Fibroblast of villous mesenchyme (primary cell): ENCODE data around the gene IRF7. TPM values are rescaled to one million over a fixed set of nuclear protein-coding genes. Genes with fewer than 3 reads are reported as not detected.
A peak's percentile ranks its signal among the peaks of the same experiment; 100 is the strongest.

Experiments used
- DNase-seq: peaks from one replicate; pipeline ENCODE4 v3.0.0-alpha.2; 2010; ENCODE audit warnings: low read depth
- H3K4me3 ChIP-seq: 2 replicates; pipeline ENCODE4 v1.5.1; 2011; ENCODE audit warnings: low read depth, mild to moderate bottlenecking, low read length
- CTCF ChIP-seq: IDR thresholded peaks from 2 replicates; pipeline ENCODE4 v1.5.1; 2012; ENCODE audit warnings: low read depth, mild to moderate bottlenecking, low read length; ENCODE audit not compliant: insufficient read depth
- total RNA-seq: library from RNA; depleted of rRNA; stranded (reverse); fragments of >200 nt; gene quantifications from 2 replicates; pipeline ENCODE4 v1.2.3, GENCODE V29; 2012

IRF7 gene
- total RNA-seq, 1 donor = 8.2 TPM

GRCh38 chr11:587978-588380 is 27.8 kb downstream of the IRF7 start:
- peak; percentile 91 for DNase-seq
- no peak for TF ChIP-seq CTCF
- H3K4me3 ChIP-seq = no peak overlapping the region

- no peak for TF ChIP-seq CTCF
- H3K4me3 ChIP-seq = no peak overlapping the region
- no peak for DNase-seq
Measured at GRCh38 chr11:587546-587945, 28.2 kb downstream of the IRF7 start.

- no peak for DNase-seq
- no peak overlapping the region for H3K4me3 ChIP-seq
- no peak for TF ChIP-seq CTCF
Measured at GRCh38 chr11:586376-587316, 29.1 kb downstream of the IRF7 start.

GRCh38 chr11:584287-584686 is 31.5 kb downstream of the IRF7 start:
- no peak for DNase-seq
- no peak for TF ChIP-seq CTCF

GRCh38 chr11:581752-582151 is 34.0 kb downstream of the IRF7 start:
- no peak for DNase-seq
- no peak for TF ChIP-seq CTCF
- H3K4me3 ChIP-seq = no peak overlapping the region

More at GRCh38 chr11:584287-584686, 31.5 kb downstream of the IRF7 start:
- no peak overlapping the region for H3K4me3 ChIP-seq

GRCh38 chr11:581342-581741 is 34.4 kb downstream of the IRF7 start:
- no peak for TF ChIP-seq CTCF
- H3K4me3 ChIP-seq = no peak overlapping the region
- no peak for DNase-seq
